Activated CD4-positive, alpha-beta T cell treated with anti-CD3 and anti-CD28 coated beads, Interleukin-2, amount 50 U/mL, for 16 hours (primary cell): ENCODE results near the gene HTT.

Source experiments
- DNase-seq: peaks from one replicate; pipeline ENCODE4 v3.0.0-alpha.2; 2020

The HTT gene

GRCh38 chr4:3239998-3240920, 165.8 kb downstream of the HTT start:
- DNase-seq: no peak

GRCh38 chr4:3240936-3241522, 166.5 kb downstream of the HTT start:
- no peak for DNase-seq

- DNase-seq: no peak
These were observed 167.5 kb downstream of the HTT start for GRCh38 chr4:3241898-3242524.

- no peak for DNase-seq
These were observed 168.8 kb downstream of the HTT start for GRCh38 chr4:3243136-3243780.

GRCh38 chr4:3244002-3244401, 169.5 kb downstream of the HTT start:
- DNase-seq: no peak

GRCh38 chr4:3244747-3245146, 170.3 kb downstream of the HTT start:
- no peak for DNase-seq

GRCh38 chr4:3245676-3246075, 171.2 kb downstream of the HTT start:
- DNase-seq: no peak

GRCh38 chr4:3246458-3247398, 172.2 kb downstream of the HTT start:
- DNase-seq: no peak

- no peak for DNase-seq
These were observed 173.1 kb downstream of the HTT start for GRCh38 chr4:3247399-3248177.

- DNase-seq: no peak
These were observed 173.6 kb downstream of the HTT start for GRCh38 chr4:3248178-3248480.

- no peak for DNase-seq
These were observed 174.6 kb downstream of the HTT start, which contains the start of gene MSANTD1 for GRCh38 chr4:3248811-3249661. MSANTD1 (plus strand) TSS chr4:3249159; CDS start chr4:3249223, 64 bp downstream.

- DNase-seq: no peak
These were observed 175.4 kb downstream of the HTT start for GRCh38 chr4:3249711-3250437.

GRCh38 chr4:3250438-3250955, 176.0 kb downstream of the HTT start:
- no peak for DNase-seq

- DNase-seq: no peak
These were observed 176.6 kb downstream of the HTT start for GRCh38 chr4:3250956-3251690.

- DNase-seq: no peak
These were observed 177.4 kb downstream of the HTT start for GRCh38 chr4:3251691-3252479.

- DNase-seq: no peak
These were observed 178.0 kb downstream of the HTT start for GRCh38 chr4:3252480-3252828.

GRCh38 chr4:3252831-3253641, 178.6 kb downstream of the HTT start:
- DNase-seq: no peak
